Amniotic stem cell (primary cell): ENCODE measurements around the gene PLCB1.
"Not testable (repeated sequence)": the region's sequence is repeated elsewhere in the genome, so short reads cannot be mapped to it uniquely, and the experiment has no call there.

Source experiments
- DNase-seq: peaks from one replicate; lab custom pipeline; 2025; lab: John Stamatoyannopoulos, UW

Gene PLCB1

DNA sequence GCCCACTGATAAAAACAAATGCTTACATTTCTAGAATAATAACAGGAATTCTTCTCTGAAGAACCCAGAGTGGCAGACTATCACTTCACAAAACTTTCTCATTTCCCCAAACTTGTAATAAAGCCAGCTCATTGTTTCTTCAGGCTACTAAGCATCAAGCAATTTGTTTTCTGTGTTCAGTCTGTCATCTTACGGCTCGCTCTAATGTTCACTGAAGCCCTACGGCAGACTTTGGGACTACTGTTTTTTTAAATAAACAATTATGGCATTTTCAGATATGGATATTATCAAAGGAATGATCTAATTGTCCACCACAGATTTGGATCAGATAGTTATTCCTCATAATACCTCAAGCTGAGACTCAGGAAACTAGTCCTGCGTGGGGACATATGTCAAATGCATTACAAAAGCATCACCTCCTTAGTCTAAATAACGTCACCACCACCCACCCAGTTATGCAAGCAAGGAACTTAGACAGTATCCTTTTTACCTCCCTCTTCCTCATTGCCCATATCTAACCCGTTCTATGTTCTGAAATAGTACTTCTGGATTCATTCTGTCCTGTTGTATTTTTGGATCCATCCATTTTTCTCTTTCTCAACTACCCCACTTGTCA is 415.1 kb downstream of the PLCB1 start:
- DNase-seq, result no peak

- no peak for DNase-seq
Observed at GRCh38 chr20:8547968-8548588, 416.0 kb downstream of the PLCB1 start.

DNA sequence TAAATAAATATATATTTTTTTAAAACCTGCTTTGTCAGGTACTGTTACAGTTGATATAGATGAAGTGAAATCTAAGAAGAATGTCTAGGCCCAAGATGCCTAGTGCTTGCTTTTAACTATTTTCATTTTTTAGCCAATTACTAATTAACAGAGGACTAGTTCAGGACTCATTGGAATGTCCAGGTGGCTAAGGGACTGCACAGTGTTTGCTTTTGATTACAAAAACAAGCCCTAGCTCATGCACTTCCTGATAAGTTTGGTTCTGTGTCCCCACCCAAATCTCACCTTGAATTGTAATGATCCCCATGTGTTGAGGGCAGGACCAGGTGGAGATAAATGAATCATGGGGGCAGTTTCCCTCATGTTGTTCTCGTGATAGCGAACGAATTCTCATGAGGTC is 417.1 kb downstream of the PLCB1 start:
- no peak for DNase-seq

DNA sequence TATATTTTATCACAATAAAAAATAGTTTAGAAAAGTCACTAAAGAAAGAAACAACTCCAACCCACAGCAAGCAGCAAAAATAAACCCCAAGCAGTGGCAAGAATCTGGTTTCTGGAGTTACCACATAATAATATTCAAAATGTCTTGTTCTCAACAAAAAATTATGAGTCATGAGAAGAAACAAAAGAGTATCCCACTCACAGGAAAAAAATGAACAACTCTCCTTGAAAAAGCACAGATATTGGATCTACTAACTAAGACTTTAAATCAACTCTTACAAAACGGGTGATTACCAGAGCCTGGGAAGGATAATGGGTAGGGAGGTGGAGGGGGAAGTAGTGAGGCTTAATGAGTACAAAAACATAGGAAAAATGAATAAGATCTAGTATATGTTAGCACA is 425.6 kb downstream of the PLCB1 start:
- DNase-seq, result no peak

DNA sequence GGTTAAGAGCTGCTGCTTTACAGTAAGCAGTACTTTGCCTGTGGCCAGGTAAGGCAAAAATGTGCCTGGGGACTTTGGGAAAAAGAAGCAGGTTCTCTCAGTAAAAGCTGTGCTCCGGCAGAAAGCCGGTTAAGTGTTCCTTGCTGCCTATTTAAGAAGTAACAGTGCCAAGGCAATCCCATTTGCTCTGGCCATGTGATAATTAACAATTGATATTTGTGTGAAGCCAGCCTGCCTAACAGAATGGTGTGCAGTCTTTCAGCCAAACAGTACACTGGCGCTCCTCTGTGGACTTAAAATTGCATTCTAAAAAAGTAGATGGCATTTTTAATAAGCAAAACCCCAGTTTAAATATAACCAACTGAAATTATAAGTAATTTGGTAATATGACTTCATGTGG is 430.3 kb downstream of the PLCB1 start:
- no peak for DNase-seq

- no peak for DNase-seq
Observed at GRCh38 chr20:8568075-8568474, 436.0 kb downstream of the PLCB1 start.

- DNase-seq, result no peak
Observed at GRCh38 chr20:8569766-8570165, 437.7 kb downstream of the PLCB1 start.

- no peak for DNase-seq
Observed at GRCh38 chr20:8571611-8572010, 439.5 kb downstream of the PLCB1 start.

DNA sequence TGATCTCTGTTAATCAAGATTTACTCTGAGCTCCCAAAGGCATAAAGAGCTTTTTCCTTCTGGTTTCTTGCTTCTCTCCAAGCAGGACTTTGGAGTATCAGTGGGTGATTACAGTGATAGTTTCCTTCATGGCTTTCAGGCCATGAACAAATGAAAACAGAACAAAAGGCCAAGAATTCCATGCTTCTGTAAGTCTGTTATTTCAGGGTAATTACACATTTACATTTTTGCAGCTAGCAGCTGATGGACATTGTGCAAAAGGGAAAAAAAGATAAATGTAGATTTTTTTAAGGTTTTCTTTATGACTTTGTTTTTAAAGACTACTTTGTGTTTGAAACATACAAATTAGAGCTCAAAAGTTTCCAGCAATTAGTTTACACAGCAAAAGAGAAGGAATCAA is 441.6 kb downstream of the PLCB1 start:
- DNase-seq, result no peak

GRCh38 chr20:8575114-8575513 is 443.0 kb downstream of the PLCB1 start:
- no peak for DNase-seq

GRCh38 chr20:8578161-8578865 is 446.2 kb downstream of the PLCB1 start:
- no peak for DNase-seq

DNA sequence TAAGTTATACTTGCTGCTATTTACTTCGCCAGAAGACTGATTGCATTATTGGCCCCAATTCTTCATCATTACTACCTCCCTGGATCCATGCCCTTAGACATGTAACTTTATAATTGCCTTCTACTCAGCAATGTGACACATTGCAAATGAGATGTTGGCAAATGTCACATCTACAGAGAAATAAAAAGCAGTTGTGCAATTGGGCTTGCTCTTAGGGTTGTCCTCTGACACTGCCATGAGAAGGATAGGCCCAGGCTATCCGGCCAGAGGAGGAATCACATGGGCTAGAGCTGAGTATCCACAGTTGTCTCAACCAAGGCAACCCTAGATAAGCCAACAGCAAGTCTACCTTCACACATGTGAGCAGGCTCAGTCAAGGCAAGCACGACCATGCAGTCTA is 447.0 kb downstream of the PLCB1 start:
- DNase-seq, result no peak

- DNase-seq, result no peak
Observed at GRCh38 chr20:8581446-8582183, 449.5 kb downstream of the PLCB1 start.

- DNase-seq, result no peak
Observed at GRCh38 chr20:8583012-8583565, 451.0 kb downstream of the PLCB1 start.

- DNase-seq, result no peak
Observed at GRCh38 chr20:8583566-8584043, 451.5 kb downstream of the PLCB1 start.

DNA sequence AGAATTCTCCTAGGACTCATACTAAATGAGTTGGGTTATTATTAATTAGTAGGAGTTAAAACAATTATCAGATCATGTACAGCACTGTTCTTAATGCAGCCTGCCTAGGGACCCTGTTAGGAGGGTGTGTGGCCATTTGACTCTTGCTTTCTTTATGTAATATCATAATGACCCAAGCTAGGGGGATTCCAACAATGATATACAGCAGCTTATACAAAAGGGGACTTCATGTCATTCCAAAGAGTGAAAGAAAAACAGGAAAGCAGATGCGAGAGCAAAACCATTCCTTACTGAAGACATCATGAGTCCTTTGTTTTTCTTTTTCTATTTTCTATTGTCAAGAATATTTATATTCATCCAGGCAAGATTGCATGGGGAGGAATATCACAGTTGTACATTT is 455.2 kb downstream of the PLCB1 start:
- no peak for DNase-seq

GRCh38 chr20:8587810-8588209 is 455.7 kb downstream of the PLCB1 start:
- no peak for DNase-seq

- DNase-seq, result no peak
Observed at GRCh38 chr20:8589956-8590355, 457.9 kb downstream of the PLCB1 start.

DNA sequence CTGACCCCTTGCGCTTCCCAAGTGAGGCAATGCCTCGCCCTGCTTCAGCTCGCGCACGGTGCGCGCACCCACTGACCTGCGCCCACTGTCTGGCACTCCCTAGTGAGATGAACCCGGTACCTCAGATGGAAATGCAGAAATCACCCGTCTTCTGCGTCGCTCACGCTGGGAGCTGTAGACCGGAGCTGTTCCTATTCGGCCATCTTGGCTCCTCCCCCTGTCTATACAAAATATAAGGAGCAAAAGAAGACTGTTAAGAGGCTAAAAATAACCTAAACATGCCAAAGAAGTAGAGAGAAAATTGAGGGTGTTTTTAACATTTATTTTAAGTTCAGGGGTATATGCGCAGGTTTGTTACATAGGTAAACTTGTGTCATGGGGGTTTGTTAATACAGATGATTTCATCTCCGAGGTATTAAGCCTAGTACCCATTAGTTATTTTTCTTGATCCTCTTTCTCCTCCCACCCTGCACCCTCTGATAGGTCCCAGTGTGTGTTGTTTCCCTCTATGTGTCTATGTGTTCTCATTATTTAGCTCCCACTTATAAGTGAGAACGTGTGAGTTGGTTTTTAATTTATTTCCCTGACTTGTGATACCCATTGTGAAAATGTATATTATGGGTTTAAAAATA is 469.0 kb downstream of the PLCB1 start:
- not testable (repeated sequence) for DNase-seq

- no peak for DNase-seq
Observed at GRCh38 chr20:8601542-8601912, 469.5 kb downstream of the PLCB1 start.

DNA sequence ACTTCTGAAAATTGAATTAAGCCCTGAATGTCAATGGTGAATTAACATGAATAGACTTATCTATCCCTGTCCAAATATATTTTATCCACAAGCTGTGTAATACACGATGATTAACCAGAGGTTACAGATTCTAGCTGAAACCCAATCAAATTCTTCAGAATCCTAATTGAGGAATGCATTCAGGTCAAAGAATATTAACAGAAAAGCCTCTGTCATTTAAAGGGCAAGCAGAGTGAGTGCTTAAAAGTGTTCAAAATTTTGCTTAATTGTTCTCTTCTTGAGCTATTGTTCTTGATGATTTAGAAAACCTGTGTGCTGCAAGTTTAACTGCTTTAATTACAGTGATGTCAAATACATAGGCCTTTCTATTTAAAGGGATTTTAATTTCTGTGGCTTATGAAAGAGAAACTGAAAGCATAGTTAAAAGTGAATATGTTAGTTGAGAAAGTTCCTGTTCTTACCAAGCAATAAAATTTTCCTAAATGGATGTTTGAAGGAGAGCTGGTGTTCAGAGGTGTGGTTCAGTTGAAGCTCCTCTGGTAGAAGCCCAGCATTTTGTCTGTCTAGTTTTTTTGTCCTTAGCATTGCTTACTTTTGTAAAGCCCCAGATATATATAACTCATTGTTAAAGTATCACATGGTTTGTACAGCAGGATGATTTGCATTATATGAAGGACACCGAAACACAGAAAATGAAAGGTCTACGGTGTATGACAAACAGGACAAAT is 470.5 kb downstream of the PLCB1 start:
- DNase-seq, result no peak
